NCI-H2196 treated with DMSO at 0.1 percent for 48 hours (cell line): ENCODE data around the gene OSBP2.
A peak's percentile ranks its signal among the peaks of the same experiment; 100 is the strongest.
"Not testable (repeated sequence)": the region's sequence is repeated elsewhere in the genome, so short reads cannot be mapped to it uniquely, and the experiment has no call there.

Source experiments
- DNase-seq: peaks from one replicate; lab custom pipeline; 2025; ENCODE audit not compliant: unreplicated experiment; lab: John Stamatoyannopoulos, UW

OSBP2 gene

DNA sequence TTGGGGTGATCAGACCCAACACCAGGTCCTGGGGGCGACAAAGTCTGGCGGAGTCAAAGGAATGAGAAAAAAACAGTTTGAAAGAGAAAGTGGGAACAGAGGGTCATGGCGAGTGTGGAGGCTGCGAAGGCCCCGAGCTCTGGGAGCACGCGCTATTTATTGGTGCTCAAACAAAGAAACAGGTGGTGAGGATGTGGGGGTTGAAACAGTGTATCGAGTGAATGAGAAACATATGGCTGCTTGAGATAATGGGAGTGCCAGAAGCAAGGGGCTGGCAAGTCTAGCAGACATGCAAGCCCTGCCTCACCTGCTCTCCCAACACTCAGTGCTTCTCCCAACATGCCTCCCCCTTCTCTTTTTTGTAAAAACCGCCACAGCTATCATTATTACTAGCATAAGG is 19.2 kb upstream of the OSBP2 start:
- DNase-seq = no peak

DNA sequence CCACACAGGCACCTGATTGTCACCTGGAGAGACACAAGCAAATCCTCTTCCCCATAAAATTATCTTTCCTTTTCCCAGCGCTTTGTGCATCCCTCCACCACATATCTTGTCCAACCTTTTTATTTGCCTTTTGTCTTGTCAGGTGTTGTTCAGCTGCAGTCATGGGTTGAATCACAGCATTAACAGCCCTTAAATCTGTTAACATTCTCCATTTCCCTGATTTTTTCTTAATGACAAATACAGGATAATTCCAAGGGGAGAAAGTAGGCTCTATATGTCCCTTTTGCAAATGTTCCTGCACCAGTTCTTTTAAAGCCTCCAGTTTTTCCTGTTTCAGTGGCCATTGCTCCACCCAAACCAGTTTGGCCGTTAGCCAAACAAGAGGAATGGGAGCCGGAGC is 18.1 kb upstream of the OSBP2 start:
- not testable (repeated sequence) for DNase-seq

DNA sequence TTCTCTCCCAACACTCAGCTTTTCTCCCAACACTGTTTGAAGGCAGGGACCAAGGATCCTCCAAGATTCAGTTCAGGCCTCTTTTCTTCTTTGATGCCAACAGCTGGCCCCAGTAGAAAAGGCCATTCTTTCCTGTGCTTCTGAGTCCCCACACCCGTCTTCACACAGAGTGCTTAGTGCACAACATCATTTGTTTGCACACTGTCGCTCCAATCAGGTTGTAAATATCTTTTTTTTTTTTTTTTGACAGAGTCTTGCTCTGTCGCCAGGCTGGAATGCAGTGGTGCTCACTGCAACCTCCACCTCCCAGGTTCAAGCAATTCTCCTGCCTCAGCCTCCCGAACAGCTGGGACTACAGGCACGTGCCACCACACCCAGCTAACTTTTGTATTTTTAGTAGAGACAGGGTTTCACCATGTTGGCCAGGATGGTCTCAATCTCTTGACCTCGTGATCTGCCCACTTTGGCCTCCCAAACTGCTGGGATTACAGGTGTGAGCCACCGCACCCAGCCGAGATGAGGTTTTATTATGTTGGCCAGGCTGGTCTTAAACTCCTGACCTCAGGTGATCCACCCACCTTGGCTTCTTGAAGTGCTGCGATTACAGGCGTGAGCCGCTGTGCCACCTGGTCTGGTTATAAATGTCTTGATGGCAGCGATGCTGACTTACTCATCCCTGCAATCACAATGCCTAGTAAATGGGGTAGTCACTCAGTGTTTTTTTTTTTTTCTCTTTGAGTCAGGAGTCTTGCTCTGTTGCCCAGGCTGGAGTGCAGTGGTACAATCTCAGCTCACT is 14.6 kb upstream of the OSBP2 start:
- DNase-seq = not testable (repeated sequence)

DNA sequence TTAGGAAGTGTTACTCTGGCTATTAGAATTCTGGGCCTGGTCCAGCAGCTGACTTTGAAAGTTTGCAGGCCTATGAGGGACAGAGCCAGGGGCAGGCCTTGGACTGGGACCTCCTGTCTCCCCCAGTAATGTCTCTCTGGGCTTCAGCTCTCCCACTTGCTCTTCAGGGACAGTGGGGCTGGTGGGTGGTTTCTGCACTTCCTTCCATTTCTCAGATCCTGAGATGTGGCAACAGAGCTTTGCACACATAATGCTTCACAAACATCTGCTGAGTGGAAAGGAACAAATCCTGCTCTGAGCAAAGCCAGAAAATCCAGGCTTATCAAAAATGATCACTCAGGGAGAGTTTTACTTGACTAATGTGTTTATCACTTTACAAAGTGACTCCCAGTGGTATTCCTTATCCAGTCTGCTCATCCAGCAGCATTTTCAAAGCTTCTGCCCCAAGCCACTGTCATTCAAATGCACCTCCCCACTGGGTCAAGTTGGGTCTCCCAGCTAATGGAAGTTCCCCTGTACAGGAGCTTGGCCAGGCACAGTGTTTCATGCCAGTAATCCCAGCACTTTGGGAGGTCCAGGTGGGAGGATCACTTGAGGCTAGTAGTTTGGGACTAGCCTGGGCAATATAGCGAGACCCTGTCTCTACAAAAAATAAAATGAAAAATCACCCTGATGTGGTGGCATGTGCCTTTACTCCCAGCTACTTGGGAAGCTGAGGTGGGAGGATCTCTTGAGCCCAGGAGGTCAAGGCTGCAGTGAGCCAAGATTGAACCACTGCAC is 13.5 kb upstream of the OSBP2 start:
- DNase-seq = no peak

DNA sequence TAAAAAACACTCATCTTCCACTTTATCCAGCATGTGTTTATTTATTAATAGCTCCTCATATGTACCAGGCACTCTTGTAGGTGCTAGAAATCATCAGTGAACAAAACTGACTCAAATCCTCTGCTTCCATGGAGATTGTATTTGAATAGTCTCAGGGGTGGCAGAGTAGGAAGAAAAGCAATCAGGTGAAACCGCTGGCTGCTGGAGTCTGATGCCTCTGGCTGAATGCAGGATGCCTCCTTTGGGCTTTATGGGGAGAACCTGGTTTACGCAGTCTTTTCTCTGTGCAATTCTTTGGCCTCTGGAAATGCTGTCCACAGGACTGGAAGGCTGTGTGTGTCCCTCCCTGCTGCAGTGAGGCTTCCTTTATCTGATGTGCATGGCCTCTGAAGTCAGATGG is 12.8 kb upstream of the OSBP2 start:
- no peak for DNase-seq

DNA sequence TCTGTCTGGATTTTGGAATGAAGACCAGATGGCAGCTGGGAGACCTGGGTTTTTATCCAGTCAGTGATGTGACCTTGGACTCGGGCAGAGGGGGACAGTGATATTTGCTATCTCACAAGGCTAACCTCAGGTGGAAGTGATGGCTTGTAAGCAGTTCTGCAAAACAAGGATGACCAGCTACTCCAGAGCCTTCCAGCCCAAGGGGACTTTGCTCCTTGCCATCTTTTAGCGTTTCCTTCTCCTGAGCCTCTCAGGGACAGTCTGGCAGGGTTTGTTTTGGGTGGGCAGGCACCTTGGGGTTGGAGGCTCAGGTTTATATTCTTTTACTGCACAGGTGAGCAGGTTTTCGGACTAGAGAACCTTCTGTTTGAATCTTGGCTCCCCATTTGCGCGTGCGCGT is 9.5 kb upstream of the OSBP2 start:
- DNase-seq = no peak

DNA sequence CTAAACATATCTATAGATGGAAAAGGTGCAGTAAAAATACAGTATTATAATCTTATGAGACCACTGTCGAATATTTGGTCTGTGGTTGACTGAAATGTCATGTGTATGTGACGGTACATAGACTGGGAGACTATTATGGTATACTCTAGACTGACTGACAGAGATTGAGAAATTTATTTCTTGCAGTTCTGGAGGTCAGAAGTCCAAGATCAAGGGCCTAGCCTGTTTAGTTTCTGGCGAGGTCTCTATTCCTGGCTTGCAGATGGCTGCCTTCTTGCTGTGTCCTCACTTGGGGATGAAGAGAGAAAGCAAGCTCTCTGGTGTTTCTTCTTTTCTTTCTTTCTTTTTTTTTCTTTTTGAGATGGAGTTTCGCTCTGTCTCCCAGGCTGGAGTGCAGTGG is 7.3 kb upstream of the OSBP2 start:
- DNase-seq = no peak

DNA sequence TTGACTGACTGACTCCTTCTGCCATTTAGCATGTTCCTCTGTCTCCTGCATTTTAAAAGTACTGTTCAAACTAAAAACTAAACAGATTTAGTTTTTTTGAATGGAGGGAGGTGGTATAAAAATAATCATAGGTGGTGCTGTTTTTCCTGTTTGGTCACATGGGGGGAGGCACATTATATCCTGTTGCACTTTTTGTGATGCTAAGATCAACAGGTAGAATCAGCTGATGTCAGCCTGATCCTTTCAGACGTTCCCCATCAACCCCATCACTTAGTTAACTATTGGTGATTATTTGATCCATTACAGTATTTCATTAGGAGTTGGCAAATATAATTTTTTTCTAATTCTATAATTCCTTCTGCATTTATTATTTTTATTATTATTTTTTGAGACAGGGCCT is 5.1 kb upstream of the OSBP2 start:
- no peak for DNase-seq

DNA sequence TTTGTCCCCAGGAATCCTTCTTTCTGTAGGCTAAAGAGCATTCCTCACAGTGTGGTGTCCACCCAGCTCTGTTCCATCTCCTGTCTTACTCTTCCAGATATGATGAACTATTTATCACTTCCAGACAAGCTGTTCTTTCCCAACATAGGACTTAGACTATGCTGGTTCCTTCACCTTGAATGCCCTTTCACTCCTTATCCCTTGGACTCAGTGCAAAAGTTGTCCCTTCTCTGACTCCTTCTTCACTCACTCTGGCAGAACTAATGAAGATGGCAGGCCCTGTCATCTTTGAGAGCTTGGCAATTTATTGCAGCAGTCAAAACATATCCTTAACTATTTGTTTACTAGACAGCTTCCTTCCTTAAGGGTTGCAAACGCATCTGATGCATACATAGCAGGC is 3.5 kb upstream of the OSBP2 start:
- no peak for DNase-seq

DNA sequence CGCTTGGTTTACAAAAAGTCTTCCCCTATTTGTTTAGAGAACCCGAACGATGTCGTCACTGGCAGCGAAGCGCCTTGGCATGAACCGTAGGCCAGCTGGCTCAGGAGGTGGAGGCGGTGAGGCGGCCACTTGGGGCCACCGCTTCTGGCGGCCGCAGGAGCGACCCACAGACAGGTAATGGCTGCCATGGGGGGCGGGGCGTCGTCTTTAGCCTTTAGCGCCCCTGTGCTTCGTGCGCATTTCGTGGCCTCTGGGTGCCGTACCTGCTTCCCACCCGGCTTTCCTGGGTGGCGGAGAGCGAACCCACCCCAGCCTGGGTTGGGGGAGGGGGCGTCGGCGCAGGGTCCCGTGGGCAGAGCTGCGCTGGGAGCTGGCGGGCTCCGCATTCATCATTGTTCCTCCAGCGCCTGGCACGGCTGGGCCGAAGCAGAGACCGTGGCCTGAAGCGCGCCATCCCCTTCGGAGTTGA is 469 bp upstream of the OSBP2 start:
- peak; percentile 10 for DNase-seq

DNA sequence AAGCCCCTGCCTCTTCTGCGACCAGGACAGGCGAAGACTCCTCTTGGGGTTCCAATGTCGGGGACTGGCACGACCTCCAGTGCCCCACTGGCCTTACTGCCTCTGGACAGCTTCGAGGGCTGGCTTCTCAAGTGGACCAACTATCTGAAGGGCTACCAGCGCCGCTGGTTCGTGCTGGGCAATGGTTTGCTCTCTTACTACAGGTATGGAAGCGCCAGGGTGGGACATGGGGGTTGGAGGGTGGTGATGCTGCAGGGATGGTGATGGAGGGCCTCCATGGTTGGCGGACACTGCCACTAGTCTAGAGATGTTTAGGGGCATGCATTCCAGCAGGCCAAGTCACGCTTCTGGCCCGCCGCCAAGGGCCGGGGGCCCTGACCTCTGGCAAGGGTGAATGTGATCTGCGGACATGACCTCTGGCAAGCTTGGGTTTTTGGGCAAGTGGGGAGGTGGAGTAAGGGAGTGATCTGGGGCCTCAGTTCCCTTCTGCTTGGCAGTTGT is 727 bp downstream of the OSBP2 start:
- DNase-seq = no peak

DNA sequence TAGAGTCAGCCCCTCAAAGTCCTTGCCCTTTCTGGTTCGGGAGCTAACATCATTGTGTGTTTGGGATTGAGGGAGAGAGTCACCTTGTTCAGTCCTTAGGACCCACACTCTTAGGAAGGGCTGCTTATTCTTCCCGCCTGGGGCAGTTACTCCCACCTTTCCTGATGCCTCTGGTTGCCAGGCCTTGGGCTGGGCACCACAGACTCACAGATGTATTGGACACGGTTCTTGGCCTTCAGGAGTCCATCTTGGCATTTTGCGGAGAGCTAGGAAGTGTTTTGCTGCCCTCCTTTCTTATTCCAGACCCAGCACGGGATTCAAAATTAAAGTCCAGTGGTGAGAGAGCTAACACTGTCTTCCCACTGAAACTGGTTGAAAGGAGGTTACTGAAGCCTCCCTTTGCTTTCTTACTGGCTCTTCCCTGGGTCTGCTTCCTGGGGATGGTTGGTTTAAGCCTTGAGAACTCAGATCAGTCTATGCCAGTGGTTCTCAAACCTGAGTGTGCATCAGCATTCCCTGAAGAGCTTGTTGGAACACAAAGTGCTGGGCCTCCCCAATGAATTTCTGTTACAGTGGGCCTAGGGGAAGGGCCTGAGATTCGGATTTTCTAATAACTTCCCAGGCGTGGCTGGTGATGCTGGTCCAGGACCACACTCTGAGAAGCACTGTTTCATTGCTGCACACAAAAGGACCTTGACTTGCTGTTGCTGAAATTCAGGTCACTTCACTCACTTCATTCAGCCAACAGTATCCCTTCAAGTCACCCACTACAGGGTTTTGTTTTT is 1.4 kb downstream of the OSBP2 start:
- DNase-seq = no peak

DNA sequence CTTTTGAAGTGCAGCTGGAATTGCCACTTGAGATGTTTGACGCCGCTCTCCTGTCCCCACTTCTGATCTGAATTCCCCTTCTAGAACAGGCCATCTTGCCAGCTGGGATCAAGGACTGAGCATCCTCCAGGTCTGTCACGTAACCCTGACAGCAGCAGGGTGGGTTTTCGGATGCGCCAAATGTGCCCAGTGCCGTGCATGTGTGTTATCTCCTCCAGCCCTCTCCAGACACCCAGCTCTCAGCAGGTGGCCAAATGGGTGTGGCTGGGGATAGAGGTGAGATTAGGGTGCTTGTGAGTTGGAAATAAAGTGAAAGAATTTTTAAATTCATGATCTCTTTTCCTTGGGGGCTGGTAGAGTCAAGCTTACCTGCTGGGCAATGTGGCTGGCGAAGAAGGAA is 3.3 kb downstream of the OSBP2 start:
- no peak for DNase-seq

DNA sequence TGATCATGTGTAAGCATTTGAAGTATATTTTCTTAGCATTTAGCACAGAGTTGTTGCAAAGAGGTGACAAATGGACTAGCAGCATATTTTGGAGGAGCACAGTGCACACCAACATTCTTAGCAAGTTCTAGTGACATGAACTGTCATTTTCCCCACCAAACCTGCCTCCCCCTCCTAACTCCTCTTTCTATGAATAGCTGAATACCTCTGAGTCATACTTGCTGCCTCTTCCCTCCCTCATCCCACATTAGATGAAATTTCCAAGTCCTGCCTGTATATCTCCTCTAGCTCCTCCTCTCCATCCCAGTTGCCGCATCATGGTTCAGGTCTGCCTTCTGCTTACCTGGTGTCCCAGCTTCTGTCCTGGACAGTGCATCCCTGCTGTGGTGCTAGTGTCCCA is 7.2 kb downstream of the OSBP2 start:
- DNase-seq = no peak

DNA sequence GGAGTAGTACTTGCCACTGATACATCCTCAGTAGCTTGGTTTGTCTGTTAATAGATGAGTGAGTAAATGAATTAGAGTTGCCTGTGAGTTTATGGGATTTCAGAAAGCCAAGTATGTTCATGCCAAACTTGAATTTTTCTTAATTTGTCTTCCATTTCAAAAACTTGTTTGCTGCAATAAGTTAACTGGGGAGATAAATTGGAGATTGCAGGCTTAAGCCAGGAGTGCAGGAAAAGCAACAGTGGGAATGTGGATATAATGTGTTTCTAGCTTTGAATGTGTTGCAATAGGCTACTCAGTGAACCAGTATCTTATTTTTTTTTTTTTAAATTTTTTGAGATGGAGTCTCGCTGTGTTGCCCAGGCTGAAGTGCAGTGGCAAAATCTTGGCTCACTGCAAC is 8.2 kb downstream of the OSBP2 start:
- no peak for DNase-seq

DNA sequence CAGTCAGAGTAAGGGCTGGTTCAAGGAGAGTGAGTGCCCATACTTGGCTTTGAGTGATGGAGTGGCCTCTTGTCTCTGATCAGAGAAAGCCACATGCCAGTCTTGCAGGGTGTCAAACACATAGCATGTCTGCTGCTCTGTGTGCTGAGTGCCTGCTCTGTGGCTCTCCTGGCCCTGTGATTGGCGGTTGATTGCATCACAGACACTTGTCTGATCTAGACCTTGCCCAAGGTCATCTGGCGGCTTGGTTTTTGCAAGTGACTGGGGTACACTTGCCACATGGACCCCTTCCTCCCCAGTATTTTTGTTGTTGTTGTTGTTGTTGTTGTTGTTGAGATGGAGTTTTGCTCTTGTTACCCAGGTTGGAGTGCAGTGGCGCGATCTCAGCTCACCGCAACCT is 10.3 kb downstream of the OSBP2 start:
- DNase-seq = no peak

DNA sequence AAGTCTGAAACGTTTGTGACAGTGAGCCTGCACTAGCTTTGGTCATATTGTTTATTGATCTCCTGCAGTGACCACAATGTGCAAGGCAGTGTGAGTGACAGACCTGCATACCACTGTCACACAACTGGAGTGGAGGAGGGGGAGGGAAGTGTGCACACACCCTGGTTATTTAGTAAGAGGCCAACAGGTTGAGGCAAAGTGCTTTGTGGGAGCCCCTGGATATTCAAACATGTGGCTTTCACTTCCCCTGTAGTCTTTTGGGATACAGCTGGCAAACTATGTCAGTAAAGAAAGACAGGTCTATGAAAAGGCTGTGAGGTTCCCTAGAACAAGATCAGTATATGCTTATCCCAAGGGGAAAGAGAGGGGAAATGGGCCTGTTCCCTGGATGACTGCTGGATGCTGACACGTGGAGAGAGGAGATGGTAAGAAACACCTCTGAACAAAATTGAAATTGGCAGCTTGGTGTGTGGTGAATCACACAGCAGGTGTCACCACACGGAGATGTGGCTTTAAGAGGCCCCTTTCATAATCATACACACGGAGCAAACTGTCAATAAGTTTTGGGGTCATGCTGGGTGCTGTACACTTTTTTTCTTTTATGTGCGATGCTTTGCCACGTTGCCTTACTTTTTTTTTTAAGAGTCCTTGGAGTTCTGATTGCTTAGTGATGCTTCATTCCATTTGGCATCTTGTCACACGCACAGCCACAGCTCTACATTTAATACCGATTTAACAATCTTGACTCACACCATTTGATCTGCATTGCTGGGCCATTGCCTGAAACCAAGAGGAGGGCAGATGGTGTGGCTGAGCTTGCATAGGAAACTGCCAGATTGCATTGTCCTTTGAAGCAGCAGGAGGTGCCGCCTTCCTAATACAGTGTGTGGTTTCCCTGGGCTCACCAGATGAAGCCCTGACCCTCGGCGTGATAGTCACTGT is 11.3 kb downstream of the OSBP2 start:
- DNase-seq = peak; percentile 8

DNA sequence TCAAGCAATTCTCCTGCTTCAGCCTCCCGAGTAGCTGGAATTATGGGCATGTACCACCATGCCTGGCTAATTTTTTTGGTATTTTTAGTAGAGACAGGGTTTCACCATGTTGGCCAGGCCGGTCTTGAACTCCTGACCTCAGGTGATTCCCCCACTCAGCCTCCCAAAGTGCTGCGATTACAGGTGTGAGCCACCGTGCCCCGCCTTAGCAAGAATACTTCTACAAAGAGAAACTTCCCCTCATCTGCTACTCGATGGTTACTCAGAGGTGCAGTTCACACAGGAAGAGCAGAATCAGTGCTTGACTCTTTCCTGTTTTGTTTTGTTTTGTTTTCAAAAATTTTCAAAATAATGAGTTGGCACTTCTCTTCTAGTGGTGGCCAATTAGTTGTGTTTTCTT is 15.3 kb downstream of the OSBP2 start:
- not testable (repeated sequence) for DNase-seq

DNA sequence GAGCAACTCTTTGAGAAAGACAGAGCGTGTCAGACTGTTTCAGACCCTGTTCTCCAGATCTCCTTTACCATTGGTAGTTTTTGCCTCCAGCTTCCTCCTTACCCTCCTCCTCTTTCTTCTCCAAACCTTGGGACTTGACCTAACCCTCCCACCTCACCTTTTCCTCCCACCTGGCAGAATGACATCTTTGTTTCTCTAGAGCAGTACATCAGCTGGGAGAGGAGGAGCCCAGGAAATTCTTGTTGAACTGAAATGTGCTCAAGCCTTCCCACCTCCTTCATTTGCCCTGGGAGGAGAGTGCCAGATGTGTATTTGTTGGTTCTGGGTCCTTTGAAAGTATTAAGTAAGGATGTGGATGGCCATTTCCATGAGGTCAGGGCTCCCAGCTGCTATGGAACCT is 17.4 kb downstream of the OSBP2 start:
- no peak for DNase-seq

DNA sequence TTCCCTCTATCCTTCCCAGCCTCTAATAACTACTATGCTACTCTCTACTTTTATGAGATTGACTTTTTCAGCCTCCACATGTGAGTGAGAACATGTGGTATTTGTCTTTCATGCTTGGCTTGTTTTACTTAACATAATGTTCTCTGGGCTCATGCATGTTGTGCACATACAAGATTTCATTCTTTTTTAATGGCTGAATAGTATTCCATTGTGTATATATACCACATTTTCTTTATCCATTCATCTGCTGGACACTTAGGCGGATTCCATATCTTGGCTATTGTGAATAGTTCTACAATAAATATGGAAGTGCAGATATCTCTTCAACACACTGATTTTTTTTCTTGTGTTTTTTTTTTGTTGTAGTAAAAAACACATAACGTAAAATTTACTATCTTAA is 19.4 kb downstream of the OSBP2 start:
- no peak for DNase-seq
